ENCODE results near the gene GATA6. TPM values are rescaled to one million over a fixed set of nuclear protein-coding genes. Genes with fewer than 3 reads are reported as not detected.
"Not testable (repeated sequence)": the region's sequence is repeated elsewhere in the genome, so short reads cannot be mapped to it uniquely, and the experiment has no call there.

The GATA6 gene
- total RNA-seq, 1 experiment from 2014 or later, result 0.31 TPM

DNA sequence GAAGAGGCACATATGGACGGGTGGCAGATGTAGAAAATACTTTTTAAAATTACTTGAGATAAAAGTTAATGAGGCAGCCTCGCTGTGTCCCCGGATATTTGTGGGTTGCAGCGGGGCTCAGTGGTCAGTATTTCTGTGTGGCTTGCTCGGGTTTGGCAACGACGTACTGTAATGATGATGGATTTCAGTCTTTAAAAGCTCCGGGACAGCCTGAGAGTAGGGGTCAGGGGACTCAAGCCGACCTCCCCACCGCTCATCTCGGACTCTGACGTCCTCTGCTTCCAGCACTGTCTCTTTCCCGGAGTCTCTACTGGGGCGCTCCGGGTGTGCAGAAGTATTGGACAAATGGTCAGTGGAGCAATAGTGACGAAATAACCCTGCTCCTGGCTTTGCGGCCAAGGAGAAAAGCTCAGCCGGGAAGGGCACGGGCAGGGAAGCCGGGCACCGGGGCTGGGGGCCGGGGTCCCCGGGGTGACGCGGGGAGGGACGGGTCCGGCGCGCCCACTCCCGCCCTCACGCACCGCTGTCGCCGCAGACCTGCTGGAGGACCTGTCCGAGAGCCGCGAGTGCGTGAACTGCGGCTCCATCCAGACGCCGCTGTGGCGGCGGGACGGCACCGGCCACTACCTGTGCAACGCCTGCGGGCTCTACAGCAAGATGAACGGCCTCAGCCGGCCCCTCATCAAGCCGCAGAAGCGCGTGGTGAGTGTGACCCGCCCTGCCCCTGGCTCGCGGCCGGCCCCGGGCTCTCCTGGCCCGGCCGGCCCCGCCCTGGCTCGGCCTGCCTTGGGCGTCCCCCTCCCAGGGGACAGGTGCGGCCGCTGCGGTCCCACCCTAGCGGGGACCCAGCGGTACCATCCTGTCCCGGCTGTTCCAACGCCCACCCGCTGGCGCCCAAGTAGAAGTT lies 7.3 kb downstream of the GATA6 start:
- no peak for DNase-seq (ENCODE audit: low spot score)
- in situ Hi-C loops (cut with HindIII; ENCODE audit: low sequenced_read_pairs), result no loop called here

DNA sequence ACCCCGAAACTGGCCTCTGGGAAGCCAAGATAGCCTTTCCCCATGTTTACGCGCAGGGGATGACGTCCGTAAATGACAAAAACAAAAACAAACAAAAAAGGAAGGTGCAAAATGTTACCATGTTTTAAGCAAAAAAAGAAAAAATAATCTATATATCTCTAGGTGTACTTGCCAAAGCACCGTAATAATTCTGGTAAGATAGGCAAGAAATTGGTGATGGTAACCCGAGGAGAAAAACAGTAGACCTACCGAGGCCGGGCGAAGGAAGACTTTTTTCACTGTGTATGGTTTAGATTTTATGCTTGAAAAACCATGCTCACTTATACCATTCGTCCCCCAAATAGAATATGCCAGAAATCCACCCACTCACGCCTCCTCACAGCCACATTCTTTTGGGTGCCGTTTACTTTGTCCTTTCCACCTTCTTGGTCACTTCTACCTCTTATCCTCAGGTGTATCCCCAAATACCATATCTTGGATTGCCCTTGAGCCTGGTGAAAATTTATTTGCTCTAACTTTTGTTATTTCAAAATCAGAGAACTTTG lies 8.0 kb downstream of the GATA6 start:
- no peak for DNase-seq (ENCODE audit: low spot score)
- in situ Hi-C loops (cut with HindIII; ENCODE audit: low sequenced_read_pairs), result no loop called here

DNA sequence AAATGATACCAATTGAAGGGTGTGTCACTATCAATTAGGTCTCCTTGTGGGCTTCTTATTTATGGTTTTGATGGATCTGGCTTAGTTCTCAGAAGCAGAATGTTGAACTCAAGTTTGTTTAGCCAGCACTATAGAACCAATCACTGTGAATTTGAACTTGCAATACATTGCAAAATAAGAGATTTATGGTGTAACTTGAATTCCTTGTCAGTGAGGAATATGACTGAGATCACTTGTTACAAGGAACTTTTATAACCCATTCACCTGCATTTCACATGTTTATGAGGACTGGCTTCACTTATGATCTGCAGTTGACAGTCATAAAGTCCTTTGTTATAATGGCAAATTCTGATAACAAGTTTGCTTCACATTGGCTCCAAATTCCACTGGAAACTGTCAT lies 9.8 kb downstream of the GATA6 start:
- in situ Hi-C loops (cut with HindIII; ENCODE audit: low sequenced_read_pairs), result no loop called here
- no peak for DNase-seq (ENCODE audit: low spot score)

DNA sequence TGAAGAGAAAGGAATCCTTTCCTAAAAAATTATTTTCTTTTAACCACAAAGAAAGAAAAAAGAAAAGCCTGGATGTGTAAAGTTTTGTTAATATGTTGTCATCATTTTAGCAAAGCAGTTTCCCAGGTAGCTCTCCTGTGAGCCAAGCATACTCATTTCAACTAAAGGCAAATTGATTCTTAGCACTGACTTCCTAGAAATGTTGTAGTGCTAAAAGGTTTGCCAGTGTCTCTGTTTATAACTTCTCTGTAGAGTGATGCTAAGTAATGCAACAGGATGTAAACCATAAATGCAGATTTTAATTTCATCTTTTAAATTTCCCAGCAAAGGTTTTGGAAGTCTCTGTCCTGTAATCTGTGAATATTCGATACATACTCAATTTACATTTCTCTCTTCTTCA lies 10.2 kb downstream of the GATA6 start:
- in situ Hi-C loops (cut with HindIII; ENCODE audit: low sequenced_read_pairs), result no loop called here
- no peak for DNase-seq (ENCODE audit: low spot score)

DNA sequence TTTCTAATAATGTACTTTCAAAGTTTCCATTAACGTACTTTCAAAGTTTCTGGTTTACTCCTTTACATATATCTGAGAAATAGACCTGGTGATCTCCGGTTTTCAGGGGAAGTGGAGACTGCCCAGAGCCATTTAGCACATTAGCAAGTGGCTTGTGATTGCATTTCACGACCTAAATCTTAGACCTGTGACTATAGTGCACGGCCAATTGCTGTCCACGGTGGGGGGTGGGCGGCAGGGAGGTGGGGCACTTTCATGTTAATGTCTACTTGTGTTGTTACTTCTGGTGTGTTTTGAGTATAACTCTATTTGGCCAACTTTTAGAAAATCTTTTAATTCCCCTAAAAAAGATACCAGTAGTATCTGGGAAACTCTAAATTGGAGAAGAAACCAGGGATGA lies 11.3 kb downstream of the GATA6 start:
- in situ Hi-C loops (cut with HindIII; ENCODE audit: low sequenced_read_pairs), result no loop called here
- no peak for DNase-seq (ENCODE audit: low spot score)

DNA sequence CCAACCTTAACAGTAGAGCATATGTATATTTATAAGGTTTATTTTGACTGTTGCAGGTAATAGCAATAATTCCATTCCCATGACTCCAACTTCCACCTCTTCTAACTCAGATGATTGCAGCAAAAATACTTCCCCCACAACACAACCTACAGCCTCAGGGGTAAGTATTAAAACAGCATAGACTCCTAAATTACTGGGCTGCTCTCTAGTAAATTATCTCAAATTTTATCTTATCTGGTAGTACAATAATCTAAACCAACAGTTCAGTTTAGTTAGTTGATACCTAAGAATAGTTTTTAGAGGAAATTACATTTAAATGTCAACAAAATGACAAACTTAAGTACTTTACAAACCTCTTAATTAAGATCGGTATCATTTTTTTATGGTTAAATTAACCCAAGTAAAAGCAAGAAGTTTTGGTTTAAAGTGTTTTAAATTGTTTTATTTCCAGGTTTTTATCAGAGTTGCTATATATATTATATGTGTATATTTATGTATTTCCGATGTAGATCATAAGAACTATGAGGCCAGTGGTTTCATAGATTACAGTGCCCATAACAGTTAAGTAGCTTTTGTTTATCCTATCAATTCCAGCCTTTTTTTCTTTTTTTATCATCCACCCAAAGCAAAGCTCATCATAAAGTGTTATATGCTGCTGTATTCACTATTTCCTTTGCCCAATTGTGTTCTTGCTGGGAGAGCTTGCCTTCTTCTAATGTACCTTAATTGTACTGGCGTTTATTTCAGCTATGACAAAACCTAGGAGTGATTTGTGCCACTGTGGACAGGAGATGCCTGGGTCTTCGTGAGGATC lies 13.7 kb downstream of the GATA6 start:
- in situ Hi-C loops (cut with HindIII; ENCODE audit: low sequenced_read_pairs), result no loop called here
- no peak for DNase-seq (ENCODE audit: low spot score)

DNA sequence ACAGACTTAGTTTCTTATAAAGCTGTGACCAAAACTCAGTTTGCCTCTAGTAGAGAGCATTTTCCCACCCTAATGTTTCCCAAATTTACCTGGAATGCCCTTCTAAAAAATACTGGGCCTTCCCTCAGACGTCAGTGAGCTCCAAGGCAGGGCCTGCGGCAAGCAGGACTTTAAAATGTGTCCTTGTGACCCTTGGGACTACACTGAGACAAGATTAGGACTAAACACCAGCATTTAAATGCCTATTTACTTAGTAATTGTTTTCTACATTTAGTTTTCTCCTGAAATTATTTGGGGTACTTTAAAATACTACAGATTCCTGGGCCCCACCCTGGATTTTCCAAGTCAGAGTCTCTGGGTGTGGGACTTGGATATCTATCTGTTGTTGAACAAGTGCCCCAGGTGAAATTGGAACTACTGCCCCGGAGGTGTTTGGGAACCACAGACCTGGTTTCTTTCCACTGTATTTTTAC lies 14.3 kb downstream of the GATA6 start:
- in situ Hi-C loops (cut with HindIII; ENCODE audit: low sequenced_read_pairs), result no loop called here

DNA sequence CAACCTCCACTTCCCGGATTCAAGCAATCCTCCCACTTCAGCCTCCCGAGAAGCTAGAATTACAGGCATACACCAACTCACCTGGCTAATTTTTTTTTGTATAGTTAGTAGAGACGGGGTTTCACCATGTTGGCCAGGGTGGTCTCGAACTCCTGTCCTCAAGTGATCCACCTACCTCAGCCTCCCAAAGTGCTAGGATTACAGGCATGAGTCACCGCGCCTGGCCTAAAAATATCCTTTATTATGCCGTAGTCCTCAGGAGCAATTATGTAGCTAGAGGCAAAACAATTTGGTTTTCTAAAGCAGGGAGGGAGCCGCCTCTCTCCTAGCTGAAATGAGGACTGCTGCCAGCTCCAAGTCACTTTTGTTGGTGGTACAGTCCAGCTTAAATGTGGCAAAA lies 15.2 kb downstream of the GATA6 start:
- DNase-seq (ENCODE audit: low spot score); in situ Hi-C loops (cut with HindIII; ENCODE audit: low sequenced_read_pairs): not testable (repeated sequence)

More for the DNA sequence above, 14.3 kb downstream of the GATA6 start:
- no peak for DNase-seq (ENCODE audit: low spot score)

DNA sequence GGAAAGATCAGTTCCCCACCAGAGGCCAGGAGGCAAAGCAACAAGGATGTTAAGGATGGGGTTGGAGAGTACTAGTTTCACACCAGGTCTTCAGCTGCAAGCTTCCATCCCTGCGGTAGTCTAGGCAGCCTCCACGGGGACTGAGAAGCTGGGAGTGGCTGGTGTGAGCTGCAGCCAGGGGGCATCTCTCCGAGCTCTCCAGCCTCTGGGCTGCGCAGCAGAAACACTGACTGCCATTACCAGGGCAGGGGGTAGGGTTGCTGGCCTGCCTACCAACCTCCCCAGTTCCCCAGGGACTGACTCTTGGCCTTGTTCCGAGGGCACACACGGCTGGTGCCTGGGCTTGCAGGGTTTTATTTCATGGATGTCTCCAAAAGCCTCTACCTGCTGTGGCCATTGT lies 15.9 kb downstream of the GATA6 start:
- in situ Hi-C loops (cut with HindIII; ENCODE audit: low sequenced_read_pairs), result no loop called here
- DNase-seq (ENCODE audit: low spot score), result no peak

DNA sequence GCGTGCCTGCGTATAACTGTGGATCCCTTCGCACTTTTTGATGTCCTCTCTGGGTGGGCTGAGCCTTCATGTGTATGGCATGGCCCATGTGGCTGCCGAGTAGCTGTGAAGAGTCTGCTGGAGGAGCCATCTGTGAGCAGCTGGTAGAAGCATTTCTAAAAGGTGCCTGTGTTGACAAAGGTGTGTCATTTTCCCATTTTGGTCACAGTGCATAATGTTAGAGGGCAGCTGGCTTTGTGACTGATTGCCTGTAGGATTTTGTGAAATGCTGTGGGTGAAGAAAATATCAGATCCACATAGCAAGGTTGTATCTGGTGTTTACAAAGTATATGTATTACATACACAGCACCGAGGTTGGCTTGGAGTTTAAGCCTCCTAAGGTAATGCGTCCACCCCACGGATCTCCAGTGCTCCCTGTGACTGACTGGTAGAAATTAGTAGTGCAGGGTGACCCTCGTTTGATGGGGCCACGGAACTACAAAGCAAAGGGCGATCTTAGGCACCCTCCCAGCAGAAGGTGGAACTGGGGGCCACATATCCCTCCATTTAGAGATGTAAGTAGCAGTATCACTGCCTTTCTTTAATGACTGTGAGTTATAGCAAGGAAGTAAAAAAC lies 16.5 kb downstream of the GATA6 start:
- in situ Hi-C loops (cut with HindIII; ENCODE audit: low sequenced_read_pairs), result no loop called here

DNA sequence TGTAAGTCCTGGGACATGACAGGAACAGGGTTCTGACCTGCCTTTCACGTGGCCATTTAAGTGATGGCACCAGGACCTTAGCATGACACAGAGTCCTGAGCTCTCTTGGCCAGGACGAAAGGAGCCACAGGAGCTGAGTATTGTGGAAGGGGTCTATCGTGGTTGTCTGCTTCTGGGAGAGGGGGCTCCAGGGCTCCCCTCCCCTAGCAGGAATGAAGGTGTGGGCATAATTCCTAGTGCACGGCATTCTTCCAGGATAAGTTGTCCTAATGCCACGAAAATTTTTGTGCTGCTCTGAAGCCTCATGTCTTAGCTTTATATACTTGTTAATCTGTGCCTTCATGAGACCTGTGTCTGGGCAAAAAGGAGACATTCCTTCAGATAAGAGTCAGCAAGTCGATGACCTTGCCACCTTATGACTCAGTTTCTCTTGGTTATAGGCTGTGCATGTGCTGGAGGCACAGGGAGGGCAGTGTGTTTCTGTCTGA lies 17.1 kb downstream of the GATA6 start:
- no peak for DNase-seq (ENCODE audit: low spot score)
- in situ Hi-C loops (cut with HindIII; ENCODE audit: low sequenced_read_pairs), result no loop called here

More for the DNA sequence above, 16.5 kb downstream of the GATA6 start:
- DNase-seq (ENCODE audit: low spot score), result no peak

DNA sequence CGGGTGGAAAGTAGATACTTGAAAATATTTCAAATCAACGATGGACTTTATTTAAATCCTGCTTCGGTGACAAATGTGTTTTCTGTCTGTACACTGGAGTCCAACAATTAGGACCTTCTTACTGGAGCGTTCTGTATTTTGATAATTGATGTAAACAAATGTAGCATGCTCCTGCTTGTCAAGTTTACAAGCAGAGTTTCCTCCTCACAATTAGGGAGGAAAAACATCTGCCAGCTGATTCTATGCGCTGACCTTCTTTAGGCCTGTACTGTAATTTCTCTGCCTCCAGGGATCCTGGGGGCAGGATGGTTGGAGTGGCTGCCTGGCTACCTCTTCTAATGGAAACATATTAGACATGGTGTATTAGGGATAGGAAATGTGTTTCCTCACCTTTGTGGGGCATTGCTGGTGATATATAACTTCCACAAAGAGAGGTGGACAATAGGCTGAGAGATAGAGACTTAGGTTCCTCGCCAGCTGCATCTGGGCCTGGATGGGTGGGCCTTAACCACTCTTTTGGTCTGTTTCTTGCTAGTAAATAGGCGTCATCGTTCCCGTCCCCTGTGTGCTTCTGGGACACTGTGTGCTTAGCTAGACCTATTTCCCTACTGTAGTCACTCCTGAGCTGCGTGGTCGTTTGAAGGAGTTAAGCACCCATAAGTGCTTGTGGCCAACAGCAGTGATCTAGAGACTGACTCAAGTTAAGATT lies 19.3 kb downstream of the GATA6 start:
- in situ Hi-C loops (cut with HindIII; ENCODE audit: low sequenced_read_pairs), result no loop called here
- no peak for DNase-seq (ENCODE audit: low spot score)

DNA sequence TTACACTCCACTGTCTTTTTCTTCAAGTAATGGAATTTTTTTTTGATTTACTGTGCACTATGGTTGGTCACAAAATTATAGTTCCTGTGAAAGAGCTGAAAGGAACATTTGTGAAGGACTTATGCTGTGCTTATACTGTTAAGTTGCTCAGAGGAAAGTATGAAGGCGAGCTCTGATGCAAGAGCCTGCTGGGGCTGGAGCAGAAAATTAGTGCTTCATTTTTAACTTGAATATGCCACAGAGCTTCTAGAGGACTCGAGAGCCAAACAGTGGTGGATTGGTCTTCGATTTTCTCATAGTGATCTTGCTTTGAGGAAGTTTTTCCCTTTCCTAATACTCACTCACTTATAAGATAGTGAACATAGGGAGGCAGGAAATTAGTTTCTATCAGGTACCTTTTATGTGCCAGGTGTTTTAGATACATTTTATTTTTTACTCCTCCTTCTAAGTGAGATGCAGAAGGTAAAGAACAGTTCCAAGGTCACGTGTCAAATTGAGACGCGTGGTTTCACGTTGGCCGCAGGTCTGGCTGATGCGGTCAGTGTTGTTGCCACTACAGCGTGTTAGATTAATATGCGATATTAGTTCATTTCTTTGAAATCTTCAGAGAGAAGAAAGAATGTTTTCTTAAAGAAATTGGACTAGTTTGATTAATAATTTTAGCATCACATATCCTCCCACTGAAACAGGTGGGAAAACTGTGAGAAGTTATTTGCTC lies 20.2 kb downstream of the GATA6 start:
- no peak for DNase-seq (ENCODE audit: low spot score)
- in situ Hi-C loops (cut with HindIII; ENCODE audit: low sequenced_read_pairs), result no loop called here

DNA sequence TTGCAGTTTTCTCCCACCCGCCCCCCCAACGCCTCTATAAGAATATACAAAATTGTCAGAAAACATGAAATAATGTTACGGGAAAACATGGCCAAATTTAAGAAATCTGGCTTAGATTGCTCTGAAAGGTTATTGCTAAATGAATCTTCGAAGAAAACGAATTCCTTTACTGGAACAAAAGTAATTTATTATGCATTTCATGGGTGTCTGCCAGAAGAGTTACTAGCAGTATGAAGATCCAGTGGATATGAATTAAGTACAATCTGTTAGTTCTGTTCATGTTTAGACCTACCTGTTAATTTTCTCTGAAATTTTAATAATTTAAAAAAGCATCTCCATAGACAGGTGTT lies 21.9 kb downstream of the GATA6 start:
- in situ Hi-C loops (cut with HindIII; ENCODE audit: low sequenced_read_pairs), result no loop called here

DNA sequence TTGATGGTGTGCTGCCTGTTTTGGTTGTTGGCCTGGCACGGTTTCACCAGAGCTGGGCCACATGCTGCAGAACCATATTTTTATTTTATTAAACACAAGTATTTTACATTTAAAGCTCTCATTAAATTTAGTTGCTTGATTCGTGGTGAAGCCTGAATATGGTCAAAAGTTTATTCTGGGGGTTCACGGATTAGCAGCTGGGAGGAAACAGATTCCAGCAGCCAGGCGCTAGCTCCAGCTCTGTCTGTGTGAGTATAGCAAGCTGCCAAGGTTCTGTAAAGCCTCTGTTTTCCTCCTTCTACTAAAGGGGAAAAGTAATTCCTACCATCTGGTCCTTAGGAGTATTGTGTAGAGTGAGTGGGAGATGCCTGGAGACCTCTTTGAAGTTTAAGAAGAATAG lies 22.5 kb downstream of the GATA6 start:
- DNase-seq (ENCODE audit: low spot score), result no peak

More for the DNA sequence above, 21.9 kb downstream of the GATA6 start:
- DNase-seq (ENCODE audit: low spot score), result no peak

DNA sequence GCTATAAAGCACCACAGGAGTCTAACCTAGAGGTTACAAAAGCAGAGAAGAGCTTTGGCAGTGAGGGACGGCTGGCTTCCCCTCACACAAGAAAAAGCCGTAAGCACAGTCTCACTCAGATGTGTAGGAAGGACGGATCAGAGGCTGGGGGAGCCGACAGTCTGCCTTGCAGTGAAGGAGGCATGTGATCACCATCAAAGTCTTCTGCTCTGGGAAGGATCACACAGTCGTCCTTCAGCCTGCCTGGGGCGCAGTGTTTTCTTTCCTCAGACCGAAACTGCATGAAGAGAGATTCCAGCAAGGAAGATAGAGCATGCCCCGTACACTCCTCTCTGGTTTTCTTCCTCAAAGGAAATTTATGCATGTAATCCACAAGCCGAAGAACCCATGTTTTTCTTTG lies 24.1 kb downstream of the GATA6 start:
- in situ Hi-C loops (cut with HindIII; ENCODE audit: low sequenced_read_pairs), result no loop called here
- DNase-seq (ENCODE audit: low spot score), result no peak

More for the DNA sequence above, 22.5 kb downstream of the GATA6 start:
- in situ Hi-C loops (cut with HindIII; ENCODE audit: low sequenced_read_pairs), result no loop called here

DNA sequence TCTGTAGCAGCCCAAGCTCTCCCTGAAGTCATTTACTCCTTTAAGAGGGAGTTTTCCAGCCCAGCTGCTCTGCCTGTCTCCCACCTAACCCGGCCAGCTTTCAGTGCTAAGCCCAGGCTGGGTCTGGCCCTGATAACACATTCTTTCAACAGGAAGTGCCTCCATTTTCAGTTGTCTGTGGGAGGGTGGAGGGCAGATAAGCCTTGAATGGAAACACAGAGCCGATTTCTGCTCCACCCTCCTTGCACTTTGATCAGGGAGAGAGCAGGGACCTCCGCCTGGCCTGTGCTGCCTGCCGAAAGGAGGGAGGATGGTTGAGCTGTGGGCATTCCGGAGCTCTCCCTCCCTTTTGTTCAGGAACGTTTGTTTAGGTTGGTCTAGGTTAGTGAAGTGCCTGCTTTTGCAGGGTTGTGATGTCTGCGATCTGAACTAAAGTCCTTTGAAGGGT lies 24.8 kb downstream of the GATA6 start:
- in situ Hi-C loops (cut with HindIII; ENCODE audit: low sequenced_read_pairs), result no loop called here
- DNase-seq (ENCODE audit: low spot score), result no peak

DNA sequence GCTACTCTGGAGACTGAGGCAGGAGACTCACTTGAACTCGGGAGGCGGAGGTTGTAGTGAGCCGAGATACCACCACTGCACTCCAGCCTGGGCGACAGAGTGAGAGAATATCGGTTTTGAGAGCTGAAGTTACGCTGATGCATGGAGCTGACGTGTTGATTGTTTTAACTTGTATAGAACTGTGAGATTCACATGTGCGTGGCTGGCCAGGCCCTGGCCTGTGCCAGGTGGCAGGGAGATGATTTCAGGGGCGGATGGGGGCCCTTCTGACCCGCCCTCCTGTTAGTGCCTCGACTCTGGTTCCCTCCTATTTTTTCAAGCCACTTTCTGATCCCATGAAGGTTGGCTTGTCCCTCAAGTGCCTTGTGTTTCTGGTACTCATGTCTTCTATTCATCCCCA lies 25.7 kb downstream of the GATA6 start:
- DNase-seq (ENCODE audit: low spot score), result no peak
- in situ Hi-C loops (cut with HindIII; ENCODE audit: low sequenced_read_pairs), result no loop called here

All from G401 (cell line).